Kidney epithelial cell (primary cell): ENCODE data around the gene CSTF2T. TPM values are rescaled to one million over a fixed set of nuclear protein-coding genes. Genes with fewer than 3 reads are reported as not detected.

ENCODE experiments used
- DNase-seq: peaks from one replicate; pipeline ENCODE4 v3.0.0-alpha.2; 2010; ENCODE audit warnings: low read depth
- H3K27me3 ChIP-seq: 2 replicates; pipeline ENCODE4 v1.6.0; 2011; ENCODE audit warnings: low read length; ENCODE audit not compliant: control insufficient read depth, insufficient read depth
- H3K36me3 ChIP-seq: 2 replicates; pipeline ENCODE4 v1.5.1; 2011; ENCODE audit warnings: low read length; ENCODE audit not compliant: control insufficient read depth, insufficient read depth
- H3K4me3 ChIP-seq: 2 replicates; pipeline ENCODE4 v1.5.1; 2011; ENCODE audit warnings: low read depth, mild to moderate bottlenecking, control low read depth, low read length
- total RNA-seq: library from RNA; depleted of rRNA; stranded (reverse); fragments of >200 nt; gene quantifications from 2 replicates; pipeline ENCODE4 v1.2.3, GENCODE V29; 2015
- TF ChIP-seq, protein P1 (sequence below): IDR thresholded peaks from 2 replicates; pipeline ENCODE4 v1.5.1; 2011; ENCODE audit warnings: mild to moderate bottlenecking, moderate library complexity, low read length, control low read depth, inconsistent platforms; ENCODE audit not compliant: insufficient read depth, poor library complexity, severe bottlenecking

Gene CSTF2T
- total RNA-seq, 1 donor from 2014 or later = 24.8 TPM

DNA sequence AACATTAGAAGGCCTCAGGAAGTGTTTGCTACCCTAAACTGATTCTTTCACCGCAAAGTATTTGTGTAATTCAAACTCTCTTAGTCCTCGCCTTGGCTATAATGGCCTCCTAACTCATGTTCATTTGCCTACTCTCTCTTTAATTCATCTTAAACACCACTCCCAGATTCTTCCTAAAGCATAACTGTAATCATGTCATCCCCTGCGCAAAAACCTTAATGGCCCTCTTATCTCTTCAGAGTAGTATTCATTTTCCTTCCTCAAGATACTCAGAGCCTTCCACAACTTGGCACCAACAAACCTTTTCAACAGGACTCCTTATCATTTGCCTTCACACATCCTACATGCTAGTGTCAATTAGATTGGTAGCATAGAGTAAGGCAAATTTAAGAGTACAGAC is 42.9 kb downstream of the CSTF2T start:
- Histone ChIP-seq H3K27me3 (no peaks in the 10 kb centered on the region), H3K4me3 (no peak overlapping the region), H3K36me3 (no peaks in the 10 kb centered on the region)
- no peak for DNase-seq
- TF ChIP-seq, protein P1, sequence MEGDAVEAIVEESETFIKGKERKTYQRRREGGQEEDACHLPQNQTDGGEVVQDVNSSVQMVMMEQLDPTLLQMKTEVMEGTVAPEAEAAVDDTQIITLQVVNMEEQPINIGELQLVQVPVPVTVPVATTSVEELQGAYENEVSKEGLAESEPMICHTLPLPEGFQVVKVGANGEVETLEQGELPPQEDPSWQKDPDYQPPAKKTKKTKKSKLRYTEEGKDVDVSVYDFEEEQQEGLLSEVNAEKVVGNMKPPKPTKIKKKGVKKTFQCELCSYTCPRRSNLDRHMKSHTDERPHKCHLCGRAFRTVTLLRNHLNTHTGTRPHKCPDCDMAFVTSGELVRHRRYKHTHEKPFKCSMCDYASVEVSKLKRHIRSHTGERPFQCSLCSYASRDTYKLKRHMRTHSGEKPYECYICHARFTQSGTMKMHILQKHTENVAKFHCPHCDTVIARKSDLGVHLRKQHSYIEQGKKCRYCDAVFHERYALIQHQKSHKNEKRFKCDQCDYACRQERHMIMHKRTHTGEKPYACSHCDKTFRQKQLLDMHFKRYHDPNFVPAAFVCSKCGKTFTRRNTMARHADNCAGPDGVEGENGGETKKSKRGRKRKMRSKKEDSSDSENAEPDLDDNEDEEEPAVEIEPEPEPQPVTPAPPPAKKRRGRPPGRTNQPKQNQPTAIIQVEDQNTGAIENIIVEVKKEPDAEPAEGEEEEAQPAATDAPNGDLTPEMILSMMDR = no peak

DNA sequence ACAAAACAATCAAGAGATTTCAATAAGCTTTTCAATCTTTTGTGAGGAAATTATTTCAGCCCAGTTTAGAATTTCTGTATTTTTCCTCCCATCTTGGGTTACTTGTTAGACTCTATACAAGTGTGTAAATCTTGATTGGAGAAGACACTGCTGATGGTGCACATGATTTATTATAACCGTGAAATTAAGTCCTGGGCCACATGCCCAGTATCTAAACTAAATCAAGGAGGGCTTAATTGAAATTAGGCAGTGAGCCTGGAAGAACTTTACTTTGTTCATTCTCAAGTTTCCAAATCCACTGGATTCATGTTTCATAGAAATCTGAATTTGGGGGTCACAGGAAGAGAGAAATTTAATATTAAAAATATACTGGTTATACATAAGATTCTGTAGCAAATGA is 44.5 kb downstream of the CSTF2T start:
- TF ChIP-seq, protein P1 = no peak

GRCh38 chr10:51653025-51653424 is 46.4 kb downstream of the CSTF2T start:
- TF ChIP-seq, protein P1 = no peak
- Histone ChIP-seq H3K4me3 (no peak overlapping the region), H3K36me3 (no peaks in the 10 kb centered on the region), H3K27me3 (no peaks in the 10 kb centered on the region)
- DNase-seq = no peak

More for the DNA sequence above, 44.5 kb downstream of the CSTF2T start:
- Histone ChIP-seq H3K27me3 (no peaks in the 10 kb centered on the region), H3K4me3 (no peak overlapping the region), H3K36me3 (no peaks in the 10 kb centered on the region)
- no peak for DNase-seq

- no peak for DNase-seq
- H3K36me3 ChIP-seq = no peaks in the 10 kb centered on the region
- no peaks in the 10 kb centered on the region for H3K27me3 ChIP-seq
- no peak overlapping the region for H3K4me3 ChIP-seq
- TF ChIP-seq, protein P1 = no peak
These were observed 48.3 kb downstream of the CSTF2T start for GRCh38 chr10:51651063-51651462.

DNA sequence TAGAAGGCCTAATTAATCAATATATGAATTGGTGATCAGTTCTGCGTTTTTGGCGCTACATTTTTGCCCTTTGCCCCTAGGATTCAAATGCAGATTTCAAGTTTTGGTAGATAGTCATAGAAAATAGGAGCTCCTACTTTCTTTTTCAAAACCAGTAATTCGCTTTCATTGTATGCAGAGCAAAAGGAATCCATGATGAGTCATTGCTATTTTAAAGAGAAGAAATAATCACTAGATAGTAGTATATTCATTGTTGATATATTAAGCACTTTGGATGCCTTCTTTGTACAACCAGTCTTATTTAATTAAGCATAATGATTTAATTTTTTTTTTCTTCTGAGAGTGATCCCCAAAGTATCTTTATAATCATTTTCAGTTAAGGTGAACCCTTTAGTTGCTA is 50.3 kb downstream of the CSTF2T start:
- Histone ChIP-seq H3K36me3 (no peaks in the 10 kb centered on the region), H3K27me3 (no peaks in the 10 kb centered on the region), H3K4me3 (no peak overlapping the region)
- DNase-seq = no peak
- TF ChIP-seq, protein P1 = no peak
